ENCODE data around the gene MAFF.
A peak's percentile ranks its signal among the peaks of the same experiment; 100 is the strongest.

MAFF gene

DNA sequence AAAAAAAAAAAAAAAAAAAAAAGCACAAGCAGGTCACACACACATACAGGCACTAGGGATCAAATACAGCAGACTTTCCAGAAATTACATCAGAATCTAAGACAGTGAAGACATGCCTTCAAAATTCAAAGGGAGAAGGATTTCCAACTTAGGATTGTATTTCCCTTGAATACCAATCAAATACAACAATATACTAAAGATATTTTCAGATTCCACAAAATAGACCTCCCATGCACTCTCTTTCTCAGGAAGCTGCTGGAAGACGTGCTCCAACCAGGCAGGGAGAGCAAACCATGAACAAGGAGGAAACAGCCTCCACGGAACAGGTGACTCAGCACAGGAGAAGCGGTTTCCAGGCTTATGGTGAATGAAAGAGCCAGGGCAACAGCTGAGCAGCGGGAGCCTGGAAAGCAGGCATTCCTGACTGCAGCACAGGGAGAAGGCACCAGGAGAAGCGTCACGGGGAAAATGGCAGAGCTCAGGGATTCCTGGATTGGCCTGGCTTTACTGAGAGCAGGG lies 39.0 kb downstream of the MAFF start:
- H3K36me3 Mint-ChIP-seq (ENCODE audit: low read depth): peaks cover 23% of the 10 kb centered on the region
- H3K27ac Mint-ChIP-seq: peak overlapping the region; percentile 18
- H3K9me3 Mint-ChIP-seq: no peaks in the 10 kb centered on the region
- peaks cover 46% of the 10 kb centered on the region for H3K4me1 Mint-ChIP-seq
- no peaks in the 10 kb centered on the region for H3K27me3 Mint-ChIP-seq (ENCODE audit: low read depth, poor library complexity)
- TF ChIP-seq CTCF (IDR thresholded peaks at IDR 0.05): no peak
- no peak for DNase-seq
- no peak overlapping the region for H3K4me3 Mint-ChIP-seq

DNA sequence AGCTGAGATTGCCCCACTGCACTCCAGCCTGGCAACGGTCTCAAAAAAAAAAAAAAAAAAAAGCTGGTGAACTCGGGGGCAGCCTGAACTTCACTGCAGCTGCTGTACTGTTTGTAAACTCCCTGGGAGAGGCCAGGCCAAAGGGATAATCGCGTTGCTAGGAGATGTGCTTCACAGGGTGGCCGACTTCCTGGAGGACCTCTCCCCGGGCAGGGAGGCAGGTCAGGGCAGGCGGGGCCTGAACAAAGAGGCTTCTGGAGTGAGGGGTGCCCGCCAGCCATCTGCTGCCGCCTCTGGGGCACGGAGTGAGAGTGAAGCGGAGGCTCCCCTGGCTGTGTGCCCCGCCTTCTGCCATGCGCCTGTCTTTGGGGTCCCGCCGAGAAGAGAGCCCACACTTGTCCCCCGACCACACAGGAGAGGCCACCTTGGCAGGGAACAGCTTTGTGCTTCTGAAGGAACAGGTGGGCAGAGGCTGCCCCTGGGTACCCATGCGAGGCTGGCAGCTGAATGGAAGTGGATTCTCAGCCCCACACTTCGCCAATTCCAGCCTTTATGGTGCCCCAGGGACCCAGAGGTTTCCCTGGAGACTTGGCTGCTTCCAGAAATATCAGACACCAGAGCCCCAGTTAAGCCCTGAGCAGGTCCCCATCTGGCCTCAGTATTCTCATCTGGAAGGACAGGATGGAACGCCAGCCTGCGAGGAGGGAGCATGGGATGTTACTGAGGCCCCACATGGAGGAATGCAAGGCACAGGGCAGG lies 41.4 kb downstream of the MAFF start:
- H3K9me3 Mint-ChIP-seq: no peaks in the 10 kb centered on the region
- peaks cover 46% of the 10 kb centered on the region for H3K4me1 Mint-ChIP-seq
- H3K27ac Mint-ChIP-seq: peak overlapping the region; percentile 54

GRCh38 chr22:38244106-38244505 lies 42.3 kb downstream of the MAFF start:
- Mint-ChIP-seq H3K27ac (peak overlapping the region; percentile 54), H3K9me3 (peaks cover 1% of the 10 kb centered on the region), H3K36me3 (ENCODE audit: low read depth) (peaks cover 41% of the 10 kb centered on the region), H3K4me3 (no peak overlapping the region), H3K4me1 (peaks cover 43% of the 10 kb centered on the region), H3K27me3 (ENCODE audit: low read depth, poor library complexity) (peaks cover 7% of the 10 kb centered on the region)
- no peak for TF ChIP-seq CTCF (IDR thresholded peaks at IDR 0.05)
- DNase-seq: no peak

More for the DNA sequence above, 41.4 kb downstream of the MAFF start:
- H3K4me3 Mint-ChIP-seq: no peak overlapping the region
- peaks cover 4% of the 10 kb centered on the region for H3K27me3 Mint-ChIP-seq (ENCODE audit: low read depth, poor library complexity)
- TF ChIP-seq CTCF (IDR thresholded peaks at IDR 0.05): no peak
- DNase-seq: peak; percentile 46
- H3K36me3 Mint-ChIP-seq (ENCODE audit: low read depth): peaks cover 32% of the 10 kb centered on the region

DNA sequence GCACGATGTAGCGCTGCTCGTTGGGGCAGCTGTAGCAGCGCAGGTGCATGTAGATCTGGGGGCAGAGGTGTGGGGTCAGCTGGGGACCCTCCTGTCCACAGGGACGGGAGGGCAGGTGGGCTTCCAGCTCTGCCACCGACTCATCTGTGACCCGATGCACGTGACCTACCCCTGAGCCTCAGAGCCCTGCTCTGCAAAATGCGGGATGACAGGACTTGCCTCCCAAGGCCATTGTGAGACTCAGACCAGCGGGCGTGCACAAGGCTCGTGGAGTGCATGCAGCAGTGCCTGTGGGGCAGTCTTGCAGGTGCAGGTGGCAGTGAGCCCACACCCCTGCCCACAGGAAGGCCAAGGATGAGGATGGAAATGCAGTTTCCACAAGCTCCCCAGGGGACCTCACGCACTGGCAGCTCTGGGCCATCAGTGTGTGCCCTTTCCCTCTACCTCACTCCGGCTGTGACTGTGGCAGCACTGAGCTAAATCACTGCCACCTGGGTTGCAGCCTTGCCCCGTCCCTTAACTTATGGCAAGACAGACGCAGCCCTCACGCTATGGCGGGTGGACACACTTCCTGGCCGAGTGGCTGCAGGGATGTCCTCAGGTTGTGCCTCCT lies 44.4 kb downstream of the MAFF start:
- H3K4me3 Mint-ChIP-seq: no peak overlapping the region
- no peak for TF ChIP-seq CTCF (IDR thresholded peaks at IDR 0.05)
- DNase-seq: no peak
- H3K36me3 Mint-ChIP-seq (ENCODE audit: low read depth): peaks cover 44% of the 10 kb centered on the region
- H3K27ac Mint-ChIP-seq: no peak overlapping the region
- peaks cover 7% of the 10 kb centered on the region for H3K27me3 Mint-ChIP-seq (ENCODE audit: low read depth, poor library complexity)
- H3K4me1 Mint-ChIP-seq: peaks cover 27% of the 10 kb centered on the region
- H3K9me3 Mint-ChIP-seq: peaks cover 18% of the 10 kb centered on the region

GRCh38 chr22:38246692-38247091 lies 44.9 kb downstream of the MAFF start:
- H3K36me3 Mint-ChIP-seq (ENCODE audit: low read depth): peaks cover 43% of the 10 kb centered on the region
- H3K27me3 Mint-ChIP-seq (ENCODE audit: low read depth, poor library complexity): peaks cover 7% of the 10 kb centered on the region
- H3K9me3 Mint-ChIP-seq: peaks cover 18% of the 10 kb centered on the region
- TF ChIP-seq CTCF (IDR thresholded peaks at IDR 0.05): no peak
- H3K4me1 Mint-ChIP-seq: peaks cover 24% of the 10 kb centered on the region
- DNase-seq: no peak
- H3K4me3 Mint-ChIP-seq: no peak overlapping the region
- H3K27ac Mint-ChIP-seq: peak overlapping the region; percentile 75

All from nephron progenitor cell (in vitro differentiated cells).